CD4-positive, alpha-beta T cell (primary cell): Measurements from ENCODE around the gene PDE4B. TPM values are rescaled to one million over a fixed set of nuclear protein-coding genes. Genes with fewer than 3 reads are reported as not detected.

Experiments
- ATAC-seq: fragments of 200-7000 bp; cut with Tn5 transposase; one replicate; pipeline ENCODE4 v1.10.0; 2022; ENCODE audit warnings: mild to moderate bottlenecking; ENCODE audit not compliant: poor library complexity
- CTCF ChIA-PET: fragments of 350-600 bp; sonication (Branson Sonifier 250); formaldehyde crosslinking; loops from one replicate; lab custom pipeline; 2021; ENCODE audit warnings: antibody characterized with exemption, inconsistent platforms; lab: Charles Lee
- POLR2A ChIA-PET: fragments of 350-600 bp; sonication (Branson Sonifier 250); formaldehyde crosslinking; loops from one replicate; lab custom pipeline; 2021; ENCODE audit warnings: antibody characterized with exemption, inconsistent platforms; lab: Charles Lee
- DNase-seq, 14 experiments: peaks; one replicate each; pipeline ENCODE4 v3.0.0-alpha.2; 2013 to 2020; ENCODE audit warnings: mixed read lengths in 2 of 14
- H3K27ac ChIP-seq, 2 donors: one replicate each; pipeline versions ENCODE4 v1.5.1 to v1.7.0; 2013; ENCODE audit warnings: low read length in 2 of 2, low read depth in 1 of 2, mild to moderate bottlenecking in 1 of 2
- H3K27me3 ChIP-seq, 2 experiments: 1 replicate in 1 of 2; 2 replicates in 1 of 2; pipeline versions ENCODE4 v1.6.1 to v1.7.0; 2013; ENCODE audit warnings: low read length in 2 of 2, control low read depth in 1 of 2, mild to moderate bottlenecking in 1 of 2, moderate library complexity in 1 of 2; ENCODE audit not compliant: insufficient read depth in 2 of 2, control insufficient read depth in 1 of 2
- H3K36me3 ChIP-seq: one replicate; pipeline ENCODE4 v1.6.1; 2013; ENCODE audit warnings: low read length, control low read depth; ENCODE audit not compliant: insufficient read depth
- H3K4me1 ChIP-seq: one replicate; pipeline ENCODE4 v1.6.1; 2013; ENCODE audit warnings: low read length, control low read depth; ENCODE audit not compliant: insufficient read depth
- H3K4me3 ChIP-seq: one replicate; pipeline ENCODE4 v1.5.1; 2013; ENCODE audit warnings: mild to moderate bottlenecking, low read length, moderate library complexity
- H3K9me3 ChIP-seq, 2 experiments: 1 replicate in 1 of 2; 2 replicates in 1 of 2; pipeline versions ENCODE4 v1.6.1 to v1.7.0; 2013; ENCODE audit warnings: low read length in 2 of 2, mild to moderate bottlenecking in 2 of 2, control low read depth in 1 of 2, moderate library complexity in 1 of 2; ENCODE audit not compliant: control insufficient read depth in 1 of 2, insufficient read depth in 1 of 2
- H3K27ac Mint-ChIP-seq: one replicate; pipeline ENCODE4 v1.8.0; 2020; ENCODE audit warnings: mixed read lengths
- H3K27me3 Mint-ChIP-seq: one replicate; pipeline ENCODE4 v1.8.0; 2021; ENCODE audit warnings: mixed read lengths
- H3K36me3 Mint-ChIP-seq: one replicate; pipeline ENCODE4 v1.8.0; 2021; ENCODE audit warnings: low read depth, mixed read lengths
- H3K4me1 Mint-ChIP-seq: one replicate; pipeline ENCODE4 v1.8.0; 2021; ENCODE audit warnings: low read depth, mixed read lengths
- H3K4me3 Mint-ChIP-seq: one replicate; pipeline ENCODE4 v1.8.0; 2020; ENCODE audit warnings: mild to moderate bottlenecking, mixed read lengths
- H3K9me3 Mint-ChIP-seq: one replicate; pipeline ENCODE4 v1.8.0; 2020; ENCODE audit warnings: mixed read lengths
- intact Hi-C, 2 experiments: fragments of 100-400 bp; cut with DNase I in 1 of 2; cut with micrococcal nuclease in 1 of 2; formaldehyde crosslinking; loops; one replicate each; pipeline versions ENCODE4 v1.15.1 to v1.9.0; 2023 to 2025; cut with DNase I, micrococcal nuclease
- total RNA-seq, 174 experiments: library from RNA in 2 of 174; stranded (reverse) in 2 of 174; gene quantifications; one replicate each; pipeline ENCODE4 v1.2.3 and lab custom pipeline; 2021 to 2026
- TF ChIP-seq, protein P1 (sequence below): fragments of 200-600 bp; IDR thresholded peaks from one replicate; pipeline ENCODE4 v1.8.0; 2022; ENCODE audit warnings: antibody characterized with exemption, mild to moderate bottlenecking

PDE4B gene
- total RNA-seq, 2 experiments from 2014 or later = 155 to 159 TPM

DNA sequence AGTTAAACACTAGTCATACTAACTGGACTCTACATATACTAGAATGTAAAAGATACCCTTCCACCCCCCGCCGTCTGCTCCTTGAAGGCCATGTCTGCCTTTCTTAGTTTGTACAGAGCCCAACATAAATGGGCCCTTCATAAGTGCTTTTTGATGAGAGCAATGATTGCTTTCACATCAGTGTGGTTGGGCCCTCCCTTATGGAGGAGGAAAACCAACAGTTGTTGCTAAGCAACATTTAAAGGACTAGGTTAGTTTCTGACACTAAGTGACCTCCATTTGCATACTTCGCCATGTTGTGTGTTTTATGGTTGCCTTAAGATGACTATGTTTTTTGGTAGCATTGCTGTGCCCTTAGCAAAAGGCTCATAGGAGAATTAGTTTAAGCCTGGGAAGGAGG is 559.2 kb downstream of the PDE4B start:
- H3K4me1 ChIP-seq = peaks cover 53% of the 10 kb centered on the region
- no peaks in the 10 kb centered on the region for H3K27me3 ChIP-seq
- peaks cover 96% of the 10 kb centered on the region for H3K4me1 Mint-ChIP-seq
- no peaks in the 10 kb centered on the region for H3K9me3 ChIP-seq
- H3K27ac ChIP-seq = peak overlapping the region; percentile 63 to 77
- H3K4me3 ChIP-seq = no peak overlapping the region
- peaks cover 44% of the 10 kb centered on the region for H3K36me3 Mint-ChIP-seq
- no peaks in the 10 kb centered on the region for H3K27me3 Mint-ChIP-seq
- ChIA-PET CTCF (interaction anchor here (1.1 to 3.3 kb wide), 7 partner anchors 9 to 94 kb away, joined by 3 to 18 read pairs (median 6); no protein-coding TSS in a partner anchor), POLR2A (interaction anchor here (1.0 to 11.9 kb wide), 7 partner anchors 7 to 77 kb away, joined by 3 to 167 read pairs (median 5); no protein-coding TSS in a partner anchor)
- ATAC-seq (peak; percentile 73), DNase-seq (peak in 7 of 14 experiments; percentile 31 to 90 (median 46))
- H3K4me3 Mint-ChIP-seq = peak overlapping the region; percentile 69
- peaks cover 19% of the 10 kb centered on the region for H3K36me3 ChIP-seq
- intact Hi-C loops = loop anchor here in 1 of 2 experiments (1.0 to 5.0 kb wide), 3 partner anchors 20 to 95 kb away; no protein-coding TSS in a partner anchor
- H3K9me3 Mint-ChIP-seq = no peaks in the 10 kb centered on the region
- peak overlapping the region; percentile 87 for H3K27ac Mint-ChIP-seq
- TF ChIP-seq, protein P1, sequence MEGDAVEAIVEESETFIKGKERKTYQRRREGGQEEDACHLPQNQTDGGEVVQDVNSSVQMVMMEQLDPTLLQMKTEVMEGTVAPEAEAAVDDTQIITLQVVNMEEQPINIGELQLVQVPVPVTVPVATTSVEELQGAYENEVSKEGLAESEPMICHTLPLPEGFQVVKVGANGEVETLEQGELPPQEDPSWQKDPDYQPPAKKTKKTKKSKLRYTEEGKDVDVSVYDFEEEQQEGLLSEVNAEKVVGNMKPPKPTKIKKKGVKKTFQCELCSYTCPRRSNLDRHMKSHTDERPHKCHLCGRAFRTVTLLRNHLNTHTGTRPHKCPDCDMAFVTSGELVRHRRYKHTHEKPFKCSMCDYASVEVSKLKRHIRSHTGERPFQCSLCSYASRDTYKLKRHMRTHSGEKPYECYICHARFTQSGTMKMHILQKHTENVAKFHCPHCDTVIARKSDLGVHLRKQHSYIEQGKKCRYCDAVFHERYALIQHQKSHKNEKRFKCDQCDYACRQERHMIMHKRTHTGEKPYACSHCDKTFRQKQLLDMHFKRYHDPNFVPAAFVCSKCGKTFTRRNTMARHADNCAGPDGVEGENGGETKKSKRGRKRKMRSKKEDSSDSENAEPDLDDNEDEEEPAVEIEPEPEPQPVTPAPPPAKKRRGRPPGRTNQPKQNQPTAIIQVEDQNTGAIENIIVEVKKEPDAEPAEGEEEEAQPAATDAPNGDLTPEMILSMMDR = no peak

DNA sequence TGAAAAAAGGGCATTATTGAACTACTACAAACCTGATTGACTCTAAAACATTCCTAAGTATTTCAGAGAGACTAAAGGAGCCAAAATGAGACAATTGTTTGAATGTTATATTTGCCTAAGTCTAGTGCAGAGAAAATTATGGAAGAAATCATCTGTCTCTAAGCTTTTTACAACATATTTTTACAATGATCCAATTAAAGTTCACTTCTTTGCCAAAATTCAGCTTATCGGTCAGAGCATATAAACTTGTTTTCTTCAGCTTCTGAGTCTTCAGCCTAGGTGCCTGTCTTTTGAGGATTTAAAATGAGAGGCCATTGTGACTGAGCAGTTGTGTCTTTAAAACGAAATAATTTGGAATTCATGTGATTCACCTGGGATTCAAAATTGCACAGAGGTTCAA is 560.1 kb downstream of the PDE4B start:
- TF ChIP-seq, protein P1 = no peak
- DNase-seq (no peak), ATAC-seq (no peak)
- Mint-ChIP-seq H3K4me1 (peaks cover 96% of the 10 kb centered on the region), H3K36me3 (peaks cover 49% of the 10 kb centered on the region), H3K27me3 (no peaks in the 10 kb centered on the region), H3K9me3 (no peaks in the 10 kb centered on the region), H3K27ac (peak overlapping the region; percentile 87), H3K4me3 (peak overlapping the region; percentile 23)
- POLR2A ChIA-PET = interaction anchor here (1.1 to 11.9 kb wide), 5 partner anchors 8 to 78 kb away, joined by 3 to 167 read pairs (median 5); no protein-coding TSS in a partner anchor
- Histone ChIP-seq H3K9me3 (no peaks in the 10 kb centered on the region), H3K27me3 (no peaks in the 10 kb centered on the region), H3K4me1 (peaks cover 53% of the 10 kb centered on the region), H3K36me3 (peaks cover 19% of the 10 kb centered on the region), H3K4me3 (no peak overlapping the region), H3K27ac (peak overlapping the region in 1 of 2 donors; percentile 77)
- intact Hi-C loops = loop anchor here in 1 of 2 experiments (1.0 to 5.0 kb wide), 3 partner anchors 20 to 95 kb away; no protein-coding TSS in a partner anchor
- CTCF ChIA-PET = interaction anchor here (1.5 to 2.3 kb wide), 4 partner anchors 11 to 94 kb away, joined by 6 to 9 read pairs (median 6); no protein-coding TSS in a partner anchor

GRCh38 chr1:66353257-66353656 is 560.6 kb downstream of the PDE4B start:
- Mint-ChIP-seq H3K27me3 (no peaks in the 10 kb centered on the region), H3K36me3 (peaks cover 53% of the 10 kb centered on the region), H3K27ac (peak overlapping the region; percentile 87), H3K4me3 (no peak overlapping the region), H3K9me3 (no peaks in the 10 kb centered on the region), H3K4me1 (peaks cover 96% of the 10 kb centered on the region)
- intact Hi-C loops = loop anchor here in 1 of 2 experiments (5.0 kb wide), 2 partner anchors 71 to 94 kb away; no protein-coding TSS in a partner anchor
- Histone ChIP-seq H3K27ac (no peak overlapping the region), H3K36me3 (peaks cover 19% of the 10 kb centered on the region), H3K27me3 (no peaks in the 10 kb centered on the region), H3K4me1 (peaks cover 57% of the 10 kb centered on the region), H3K9me3 (no peaks in the 10 kb centered on the region), H3K4me3 (no peak overlapping the region)
- TF ChIP-seq, protein P1 = no peak
- DNase-seq (no peak), ATAC-seq (no peak)
- POLR2A ChIA-PET = interaction anchor here (1.4 to 11.9 kb wide), 3 partner anchors 9 to 20 kb away, joined by 3 to 167 read pairs (median 5); no protein-coding TSS in a partner anchor
- CTCF ChIA-PET = interaction anchor here (1.5 to 2.3 kb wide), 4 partner anchors 11 to 93 kb away, joined by 6 to 9 read pairs (median 6); no protein-coding TSS in a partner anchor
